ENCODE results near the gene UBL3. TPM values are rescaled to one million over a fixed set of nuclear protein-coding genes. Genes with fewer than 3 reads are reported as not detected.

UBL3 gene
- polyA plus RNA-seq, 4 donors = 42.6 to 60.3 (median 43.9) TPM

DNA sequence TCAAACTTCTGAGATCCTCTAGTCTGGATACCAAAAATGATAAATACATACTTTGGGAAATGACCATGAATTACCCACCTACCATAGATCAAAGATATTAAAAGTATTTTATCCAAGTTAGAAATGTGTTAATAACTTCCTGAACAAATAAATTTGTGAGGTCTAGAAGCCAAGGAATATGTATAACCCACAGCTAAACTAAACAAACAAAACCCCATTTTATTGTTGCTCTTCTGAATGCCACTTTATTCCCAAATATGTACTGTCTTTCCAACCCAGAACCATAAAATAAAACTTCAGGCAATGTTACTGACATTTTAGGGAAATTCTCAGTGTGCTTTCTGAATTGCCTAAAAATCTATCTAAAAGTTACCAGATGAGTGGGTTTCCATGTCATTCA lies 35.1 kb downstream of the UBL3 start:
- DNase-seq (ENCODE audit: low read depth in 4 of 4, low spot score in 3 of 4) = no peak

DNA sequence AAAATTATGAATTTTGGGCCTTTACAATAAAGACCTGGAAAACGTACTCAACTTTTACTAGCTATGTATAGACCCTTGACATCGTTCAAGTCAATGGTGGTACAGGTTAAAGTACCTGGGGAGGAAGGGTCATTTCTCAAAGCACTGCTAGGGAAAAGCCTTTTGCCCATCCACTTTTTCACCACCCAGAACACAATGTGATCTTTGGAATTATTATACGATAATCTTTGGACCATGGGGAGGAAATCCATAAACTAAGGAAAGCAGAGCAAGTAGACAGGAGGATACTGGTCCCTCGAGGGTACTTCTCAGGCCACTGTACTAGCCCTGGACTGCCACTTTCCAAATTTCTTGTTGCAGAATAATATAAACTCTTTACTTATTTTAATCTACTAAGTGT lies 39.5 kb downstream of the UBL3 start:
- DNase-seq (ENCODE audit: low read depth in 4 of 4, low spot score in 3 of 4) = no peak

DNA sequence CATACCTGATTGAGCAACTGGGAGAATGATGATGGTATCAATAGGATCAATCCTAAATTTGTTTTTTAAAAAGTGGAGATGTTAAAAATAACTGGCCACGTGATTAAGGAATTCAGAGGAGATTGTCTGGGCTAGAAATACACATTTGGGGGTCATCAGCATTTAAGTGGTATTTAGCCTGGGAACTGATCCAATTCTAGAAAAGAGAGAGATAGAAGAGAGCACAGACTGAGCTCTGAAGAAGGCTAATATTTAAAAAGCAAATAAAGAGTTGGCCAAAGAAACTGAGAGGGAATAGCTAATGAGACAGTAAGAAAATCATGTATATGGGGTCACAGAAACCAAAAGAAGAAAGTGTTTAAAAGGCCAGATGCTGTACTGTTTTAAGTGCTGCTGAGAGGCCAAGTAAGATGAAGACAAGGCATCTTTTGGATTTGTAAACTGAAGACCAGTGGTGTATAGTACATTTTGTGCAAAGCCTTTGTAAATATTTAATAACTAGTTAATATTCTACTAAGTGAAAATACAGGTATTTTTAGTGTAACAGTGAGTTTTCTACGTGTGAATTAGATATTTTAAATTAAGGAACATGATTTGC lies 40.2 kb downstream of the UBL3 start:
- DNase-seq (ENCODE audit: low read depth in 4 of 4, low spot score in 3 of 4) = no peak

DNA sequence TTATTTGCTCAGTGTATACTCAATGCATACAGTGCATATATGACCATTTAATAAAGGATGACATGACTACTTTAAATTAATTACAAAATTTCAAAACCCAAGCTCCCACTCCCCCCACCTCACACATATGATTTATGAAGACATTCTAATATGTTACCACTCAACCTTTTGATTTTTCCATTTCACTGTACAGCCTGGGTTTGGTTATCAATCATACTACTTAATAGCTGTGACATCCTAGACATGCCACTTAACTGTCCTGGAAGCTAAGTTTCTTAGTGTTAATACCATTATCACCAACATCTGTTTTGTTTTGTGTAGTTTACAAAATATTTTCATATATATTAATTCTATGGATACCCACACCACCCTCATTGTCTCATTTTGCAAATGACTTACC lies 42.2 kb downstream of the UBL3 start:
- DNase-seq (ENCODE audit: low read depth in 4 of 4, low spot score in 3 of 4) = no peak

DNA sequence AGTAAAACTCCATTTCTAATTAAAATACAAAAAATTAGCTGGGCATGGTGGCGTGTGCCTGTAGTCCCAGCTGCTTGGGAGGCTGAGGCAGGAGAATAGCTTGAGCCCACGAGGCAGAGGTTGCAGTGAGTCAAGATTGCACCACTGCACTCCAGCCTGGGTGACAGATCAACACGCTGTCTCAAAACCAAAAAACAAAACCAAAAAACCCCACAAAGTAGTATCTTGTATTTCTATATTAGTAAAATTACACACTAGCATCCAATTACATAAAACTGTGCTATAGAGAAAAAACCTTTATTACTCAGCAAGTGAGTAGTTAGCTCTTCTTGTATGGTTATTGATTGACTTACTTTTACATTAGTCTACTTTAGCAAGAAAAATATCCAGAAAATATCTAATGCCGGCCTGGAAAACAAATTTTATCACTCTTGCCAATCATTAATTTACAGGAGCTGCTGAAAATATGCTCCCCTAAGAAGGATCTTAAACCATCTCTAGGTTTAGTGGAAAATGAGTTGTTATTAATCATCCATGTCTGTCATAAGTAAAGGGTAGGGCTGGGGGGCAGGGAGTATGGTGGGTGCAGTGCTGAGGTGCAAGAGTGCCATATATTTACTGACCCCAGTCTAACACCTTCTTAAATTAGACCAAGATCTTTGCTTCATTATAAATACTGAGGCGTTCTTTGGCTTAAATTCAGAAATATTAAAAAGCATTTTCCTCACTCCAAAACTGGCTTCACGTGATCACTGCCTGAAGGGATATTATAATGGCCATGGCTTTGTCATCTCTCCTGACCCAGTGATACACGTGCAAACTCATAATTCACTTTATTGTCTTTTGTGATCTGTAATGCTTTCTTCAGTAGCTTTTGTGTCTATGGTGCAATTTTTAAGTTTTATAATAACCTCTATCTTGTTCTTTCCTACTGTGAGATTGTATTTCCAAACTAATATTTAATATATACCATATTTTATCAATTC lies 44.1 kb downstream of the UBL3 start:
- DNase-seq (ENCODE audit: low read depth in 4 of 4, low spot score in 3 of 4) = no peak

DNA sequence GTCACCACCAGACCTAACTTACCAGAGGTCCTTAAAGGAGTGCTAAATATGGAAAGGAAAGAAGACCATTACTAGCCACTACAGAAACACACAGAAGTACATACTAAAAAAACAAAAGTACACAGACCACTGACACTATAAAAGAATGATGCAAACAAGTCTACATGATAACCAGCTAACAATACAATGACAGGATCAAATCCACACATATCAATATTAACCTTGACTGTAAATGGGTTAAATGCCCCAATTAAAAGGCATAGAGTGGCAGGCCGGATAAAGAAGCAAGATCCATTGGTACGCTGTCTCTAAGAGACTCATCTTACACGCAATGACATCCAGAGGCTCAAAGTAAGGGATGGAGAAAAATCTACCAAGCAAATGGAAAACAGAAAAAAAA lies 47.2 kb downstream of the UBL3 start:
- no peak for DNase-seq (ENCODE audit: low read depth in 4 of 4, low spot score in 3 of 4)

DNA sequence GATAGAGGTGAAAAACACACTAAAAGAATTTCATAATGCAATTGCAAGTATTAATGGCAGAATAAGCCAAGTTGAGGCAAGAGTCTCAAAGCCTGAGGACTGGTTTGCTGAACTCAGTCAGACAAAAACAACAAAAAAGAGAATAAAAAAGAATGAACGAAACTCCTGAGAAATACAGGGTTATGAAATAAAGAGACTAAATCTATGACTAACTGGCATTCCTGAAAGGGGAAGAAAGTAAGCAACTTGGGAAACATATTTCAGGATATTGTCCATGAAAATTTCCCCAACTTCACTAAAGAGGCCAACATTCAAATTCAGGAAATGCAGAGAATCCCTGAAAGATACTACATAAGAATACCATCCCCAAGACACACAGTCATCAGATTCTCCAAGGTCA lies 47.8 kb downstream of the UBL3 start:
- no peak for DNase-seq (ENCODE audit: low read depth in 4 of 4, low spot score in 3 of 4)

DNA sequence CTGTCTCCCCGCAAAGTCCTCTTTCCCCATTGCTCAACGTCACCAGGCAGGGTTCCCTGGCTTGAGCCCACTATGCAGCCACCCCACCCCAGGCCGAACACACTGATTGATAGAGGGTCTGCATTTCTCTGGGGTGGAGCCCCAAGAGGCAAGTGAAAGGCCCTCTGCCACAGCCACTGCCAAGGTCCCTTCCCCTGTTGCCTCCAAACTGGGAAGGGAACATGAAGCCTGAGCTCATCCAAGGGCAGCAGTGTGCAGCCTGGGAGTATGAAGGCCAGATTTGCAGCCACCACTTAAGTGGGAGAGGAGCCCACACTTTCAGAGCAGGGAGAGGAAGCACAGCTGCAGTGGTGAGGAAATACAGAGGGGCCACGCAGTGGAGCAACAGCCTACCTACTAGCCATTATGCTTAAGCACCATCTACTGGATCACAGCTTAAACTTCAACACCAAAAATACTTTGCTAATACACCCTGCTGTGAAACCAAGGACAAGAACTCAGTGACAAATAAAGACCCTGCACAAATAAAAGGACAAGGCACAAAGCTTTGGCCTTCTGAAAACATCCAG lies 48.6 kb downstream of the UBL3 start:
- no peak for DNase-seq (ENCODE audit: low read depth in 4 of 4, low spot score in 3 of 4)

DNA sequence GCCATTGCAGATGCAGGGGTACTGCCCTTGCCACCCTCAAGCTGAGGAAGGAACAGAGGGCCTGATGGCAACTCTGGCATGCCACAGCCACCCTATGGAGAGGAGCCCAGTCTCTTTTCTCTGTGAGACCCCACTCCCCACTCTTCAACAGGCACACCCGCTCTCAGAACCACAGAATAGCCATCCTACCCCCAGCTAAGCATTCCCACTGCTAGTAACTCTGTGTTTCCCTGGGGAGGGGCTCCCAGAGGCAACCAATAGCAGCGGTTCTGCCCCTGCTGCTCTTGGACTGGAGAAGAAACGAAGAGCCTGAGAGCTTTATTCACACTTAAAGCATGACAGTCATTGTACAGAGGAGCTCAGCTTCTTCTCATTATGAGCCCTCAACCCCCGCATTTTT lies 49.3 kb downstream of the UBL3 start:
- no peak for DNase-seq (ENCODE audit: low read depth in 4 of 4, low spot score in 3 of 4)

DNA sequence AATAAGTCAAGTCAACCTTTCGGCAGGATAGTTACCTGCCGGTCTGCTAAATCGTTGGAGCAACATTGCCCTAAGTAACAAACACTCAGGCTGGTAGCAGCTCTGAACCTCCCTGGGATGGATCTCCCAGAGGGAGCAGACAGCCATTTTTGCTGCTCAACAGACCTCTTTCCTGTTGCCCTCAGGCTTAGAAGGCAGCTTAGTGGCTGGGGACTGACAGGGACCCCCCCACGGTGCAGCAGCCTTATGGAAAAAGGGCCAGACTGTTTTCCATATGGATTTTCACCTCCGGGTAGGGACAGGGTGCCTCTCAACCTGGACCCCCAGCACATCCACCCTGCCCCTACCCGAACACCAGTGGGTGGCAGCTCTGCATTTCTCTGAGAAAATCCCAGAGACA lies 49.7 kb downstream of the UBL3 start:
- DNase-seq (ENCODE audit: low read depth in 4 of 4, low spot score in 3 of 4) = no peak

DNA sequence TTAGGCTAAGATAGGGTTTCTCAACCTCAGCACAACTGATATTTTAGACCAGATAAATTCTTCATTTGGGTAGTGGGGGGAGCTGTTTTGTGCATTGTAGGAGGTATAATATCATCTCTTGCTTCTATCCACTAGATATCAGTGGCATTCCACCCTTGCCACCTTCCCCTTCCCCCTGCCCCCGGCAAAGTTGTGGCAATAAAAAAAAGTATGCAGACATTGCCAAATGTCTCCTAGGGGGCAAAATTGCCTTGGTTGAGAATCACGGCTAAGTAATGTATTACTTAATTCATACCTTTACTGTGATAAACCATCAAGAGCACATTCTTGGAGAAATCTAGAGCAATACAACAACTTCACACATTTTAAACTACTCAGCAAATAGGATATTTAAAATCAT lies 51.4 kb downstream of the UBL3 start:
- no peak for DNase-seq (ENCODE audit: low read depth in 4 of 4, low spot score in 3 of 4)

DNA sequence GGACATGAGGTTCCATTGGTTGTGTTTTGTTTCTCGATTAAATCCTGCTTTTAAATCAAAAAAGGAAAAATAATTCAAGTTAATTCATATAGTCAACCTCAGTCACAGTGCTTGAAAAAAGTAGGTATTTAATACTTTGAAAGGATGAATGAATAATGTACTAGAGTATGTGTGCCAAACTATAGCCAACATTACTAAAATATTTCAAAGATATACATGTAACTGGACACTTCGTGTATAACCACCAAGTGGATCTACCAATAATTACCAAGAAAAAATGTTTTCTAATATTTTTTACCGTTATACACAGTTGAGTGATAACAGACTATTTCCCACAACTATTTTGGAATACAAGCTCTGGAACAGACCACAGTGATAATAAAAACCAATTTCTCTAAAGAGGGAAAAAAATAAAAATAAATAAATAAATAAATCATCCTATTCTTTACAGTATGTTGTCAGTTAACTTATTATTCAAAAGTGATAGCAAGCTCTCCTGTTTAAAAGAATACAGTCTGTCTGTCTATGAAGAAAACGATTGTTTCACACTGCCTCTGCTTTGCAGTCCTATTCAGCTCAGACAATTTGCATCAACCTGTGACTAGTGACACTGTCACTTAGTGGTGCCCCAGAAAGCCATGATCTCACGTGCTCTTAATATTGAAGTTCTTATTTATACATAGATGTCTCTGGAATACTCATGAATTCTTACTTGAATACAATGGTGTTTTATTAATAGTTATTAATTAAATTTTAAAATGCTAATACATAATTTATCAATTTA lies 58.2 kb downstream of the UBL3 start:
- DNase-seq (ENCODE audit: low read depth in 4 of 4, low spot score in 3 of 4) = no peak

DNA sequence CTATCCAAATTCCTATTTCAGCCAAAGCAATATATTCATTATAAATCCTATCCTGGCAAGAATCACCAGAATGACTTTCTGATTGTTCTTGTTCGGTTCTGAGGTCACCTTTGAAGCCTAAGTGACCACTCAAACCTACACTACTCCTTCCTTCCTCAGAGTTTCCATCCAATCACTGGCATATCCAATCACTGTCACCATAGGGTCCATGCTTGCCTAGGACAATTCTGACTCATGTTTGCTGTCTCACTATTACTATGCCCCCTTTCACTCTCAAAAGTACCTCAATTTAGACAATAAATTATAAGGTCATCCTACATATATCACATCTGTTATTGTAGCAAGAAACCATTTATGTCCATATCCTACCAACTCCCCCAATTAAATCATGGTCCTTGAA lies 58.9 kb downstream of the UBL3 start:
- no peak for DNase-seq (ENCODE audit: low read depth in 4 of 4, low spot score in 3 of 4)

DNA sequence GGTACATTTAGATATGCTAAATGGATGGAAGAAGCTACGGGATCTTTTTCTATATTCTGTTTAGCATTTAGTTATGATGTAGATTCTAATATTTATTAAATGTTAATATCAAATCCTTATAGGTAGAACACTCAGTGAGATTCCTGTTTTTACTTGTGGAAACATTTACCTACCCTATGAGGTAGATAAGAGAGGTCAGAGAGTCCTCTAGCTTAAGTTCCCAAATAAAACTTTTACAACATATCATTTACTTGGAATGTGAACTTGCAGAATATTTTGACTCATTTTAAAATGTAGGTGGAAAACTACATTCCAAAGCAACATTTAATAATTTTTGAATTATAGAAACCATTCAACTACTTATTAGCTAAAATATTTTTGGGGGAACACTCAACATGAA lies 63.7 kb downstream of the UBL3 start:
- no peak for DNase-seq (ENCODE audit: low read depth in 4 of 4, low spot score in 3 of 4)

DNA sequence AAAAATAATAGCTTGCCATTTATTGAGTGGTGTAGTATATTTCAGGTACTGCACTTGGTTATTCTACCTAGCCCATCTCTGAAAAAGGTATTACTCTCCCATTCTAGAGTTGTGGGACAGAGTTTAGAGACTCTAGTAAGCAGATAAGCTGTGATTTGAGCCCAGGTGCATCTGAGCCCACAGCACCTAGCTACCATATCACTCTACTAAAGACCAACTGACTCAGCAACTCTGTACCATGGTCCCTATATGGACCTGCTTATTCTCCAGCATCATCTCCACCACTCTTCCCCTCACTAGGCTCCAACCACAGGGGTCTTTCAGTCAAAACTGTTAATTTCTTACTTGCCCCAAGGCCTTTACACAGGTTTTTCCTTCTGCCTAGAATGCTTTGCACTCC lies 64.4 kb downstream of the UBL3 start:
- DNase-seq (ENCODE audit: low read depth in 4 of 4, low spot score in 3 of 4) = no peak

DNA sequence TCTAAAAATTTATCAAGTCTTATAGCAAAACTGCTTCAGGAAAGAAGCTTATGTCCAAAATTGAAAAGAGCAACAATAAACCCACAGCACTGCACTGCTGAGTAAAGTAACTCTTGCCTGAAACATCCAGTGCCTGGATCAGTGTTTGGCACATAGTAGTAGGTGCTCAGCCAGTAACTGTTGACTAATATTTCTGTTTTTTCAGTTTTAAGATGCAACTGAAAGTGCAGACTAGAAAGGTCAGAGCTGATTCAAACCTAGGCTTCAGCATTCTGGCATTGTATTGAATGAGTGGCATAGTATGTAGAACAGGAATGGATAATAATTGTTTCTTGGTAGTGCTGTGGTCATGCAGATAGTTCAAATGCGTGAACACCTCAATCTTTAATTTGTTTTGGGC lies 67.6 kb downstream of the UBL3 start:
- no peak for DNase-seq (ENCODE audit: low read depth in 4 of 4, low spot score in 3 of 4)

DNA sequence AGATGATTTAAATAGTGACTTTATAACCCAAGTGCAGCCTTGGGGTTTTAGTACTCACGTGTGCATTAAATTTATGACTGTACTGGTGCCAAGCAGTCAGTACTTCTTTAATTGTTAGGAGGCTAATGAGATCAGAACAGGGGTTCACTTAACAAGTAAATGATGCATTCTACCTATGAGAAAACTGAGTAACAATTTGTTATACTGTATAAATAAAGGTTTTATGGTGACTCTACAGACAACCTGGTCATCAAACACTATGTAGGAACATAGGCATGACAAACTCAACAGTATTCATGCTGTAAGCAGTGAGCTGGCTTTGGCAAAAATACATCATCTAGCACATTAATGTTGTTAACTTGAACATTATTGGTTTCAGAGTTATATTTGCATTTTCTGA lies 75.6 kb downstream of the UBL3 start:
- no peak for DNase-seq (ENCODE audit: low read depth in 4 of 4, low spot score in 3 of 4)

DNA sequence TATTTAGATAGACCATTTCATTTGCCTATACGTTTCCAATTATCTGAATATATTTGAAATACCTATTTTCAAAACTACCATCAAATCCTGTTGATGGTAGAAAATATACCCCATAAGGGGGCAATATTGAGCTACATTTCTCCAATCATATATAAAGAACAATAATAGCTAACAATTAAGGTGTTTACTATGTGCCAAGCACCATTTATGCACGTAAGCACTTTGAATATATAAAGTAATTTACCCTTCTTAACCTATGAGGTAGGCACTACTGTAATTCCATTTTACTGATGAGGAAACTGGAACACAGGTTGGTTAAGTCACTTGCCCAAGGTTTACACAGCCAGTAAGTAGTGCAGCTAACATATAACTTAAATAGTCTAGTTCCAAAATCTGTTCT lies 79.2 kb downstream of the UBL3 start:
- DNase-seq (ENCODE audit: low read depth in 4 of 4, low spot score in 3 of 4) = no peak

DNA sequence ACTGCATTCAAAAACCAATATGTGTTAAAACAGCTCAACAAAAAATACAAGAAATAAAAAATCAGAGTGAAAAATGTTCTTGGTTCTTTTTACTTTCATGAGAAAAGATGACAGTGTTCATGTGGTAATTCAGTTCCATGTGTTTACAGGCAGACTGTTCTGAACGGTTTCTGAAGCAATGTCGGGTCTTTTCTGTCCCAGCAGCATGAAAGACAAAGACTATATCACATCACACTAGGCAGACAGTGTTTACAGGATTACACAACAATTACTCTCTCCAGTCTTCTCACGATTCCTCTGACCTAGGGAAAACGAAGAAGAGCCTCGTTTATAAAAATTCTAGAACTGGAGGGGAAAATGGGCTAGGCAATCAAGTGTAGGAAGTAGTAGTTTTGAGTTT lies 83.4 kb downstream of the UBL3 start:
- DNase-seq (ENCODE audit: low read depth in 4 of 4, low spot score in 3 of 4) = no peak

DNA sequence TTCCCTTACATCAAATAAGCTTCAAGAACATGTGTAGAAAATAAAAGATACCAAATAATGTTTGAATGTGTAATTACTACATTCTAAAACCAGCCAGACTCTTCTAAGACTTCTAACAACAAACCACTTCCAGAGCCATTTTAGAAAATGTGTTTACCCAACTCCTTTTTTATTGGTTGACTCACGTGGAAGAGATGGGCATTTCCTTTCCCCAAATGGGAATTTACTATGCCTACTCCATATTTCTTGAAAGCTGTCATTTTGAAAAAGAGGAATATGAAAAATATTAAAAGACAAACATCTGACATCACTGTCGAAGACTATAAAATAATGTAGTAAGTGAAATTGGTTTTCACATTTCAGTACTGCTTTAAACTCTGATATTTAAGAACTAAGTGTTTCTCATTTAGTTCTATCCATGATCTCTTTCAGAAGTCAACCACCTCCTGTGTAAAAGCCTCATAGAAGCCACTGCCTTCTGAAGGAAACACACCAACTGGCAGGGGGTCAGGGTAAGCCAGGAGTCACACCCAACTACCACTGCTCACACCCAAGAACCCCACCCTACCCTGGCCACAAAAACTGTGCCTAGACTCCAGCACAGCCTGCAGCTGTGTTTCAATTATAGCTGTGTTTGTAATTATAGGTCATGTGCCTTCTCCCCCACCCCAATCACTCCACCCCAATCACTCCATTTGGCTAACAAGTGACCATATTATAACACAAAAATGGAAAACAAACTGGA lies 86.8 kb downstream of the UBL3 start:
- no peak for DNase-seq (ENCODE audit: low read depth in 4 of 4, low spot score in 3 of 4)
